Progenitor cell of endocrine pancreas (in vitro differentiated cells): ENCODE measurements around the gene ARHGAP6. TPM values are rescaled to one million over a fixed set of nuclear protein-coding genes. Genes with fewer than 3 reads are reported as not detected.

Experiments used
- DNase-seq: peaks from one replicate; pipeline ENCODE4 v3.0.0; 2021; ENCODE audit warnings: low spot score; ENCODE audit not compliant: unreplicated experiment
- H3K27ac Mint-ChIP-seq: 2 replicates; pipeline ENCODE4 v1.8.0; 2021; ENCODE audit warnings: mild to moderate bottlenecking, moderate library complexity, mixed read lengths
- H3K27me3 Mint-ChIP-seq: 2 replicates; pipeline ENCODE4 v1.8.0; 2021; ENCODE audit warnings: mixed read lengths
- H3K36me3 Mint-ChIP-seq: 2 replicates; pipeline ENCODE4 v1.8.0; 2022; ENCODE audit warnings: mixed read lengths; ENCODE audit not compliant: insufficient read depth
- H3K4me1 Mint-ChIP-seq: 2 replicates; pipeline ENCODE4 v1.8.0; 2021; ENCODE audit warnings: low read depth, mixed read lengths
- H3K4me3 Mint-ChIP-seq: 2 replicates; pipeline ENCODE4 v1.8.0; 2021; ENCODE audit warnings: low read depth, mild to moderate bottlenecking, moderate library complexity, mixed read lengths
- H3K9me3 Mint-ChIP-seq: 2 replicates; pipeline ENCODE4 v1.8.0; 2021; ENCODE audit warnings: low read depth, mixed read lengths
- total RNA-seq: library from RNA; stranded (reverse); gene quantifications from 2 replicates; pipeline ENCODE4 v1.2.1, GENCODE V29; 2021
- TF ChIP-seq, protein P1 (sequence below): fragments of 200-600 bp; sonication (generic); IDR thresholded peaks from one replicate; pipeline ENCODE4 v1.5.0; 2021; ENCODE audit warnings: antibody characterized with exemption, mild to moderate bottlenecking; ENCODE audit not compliant: unreplicated experiment

The ARHGAP6 gene
- total RNA-seq, 1 donor from 2014 or later = 1.9 TPM

DNA sequence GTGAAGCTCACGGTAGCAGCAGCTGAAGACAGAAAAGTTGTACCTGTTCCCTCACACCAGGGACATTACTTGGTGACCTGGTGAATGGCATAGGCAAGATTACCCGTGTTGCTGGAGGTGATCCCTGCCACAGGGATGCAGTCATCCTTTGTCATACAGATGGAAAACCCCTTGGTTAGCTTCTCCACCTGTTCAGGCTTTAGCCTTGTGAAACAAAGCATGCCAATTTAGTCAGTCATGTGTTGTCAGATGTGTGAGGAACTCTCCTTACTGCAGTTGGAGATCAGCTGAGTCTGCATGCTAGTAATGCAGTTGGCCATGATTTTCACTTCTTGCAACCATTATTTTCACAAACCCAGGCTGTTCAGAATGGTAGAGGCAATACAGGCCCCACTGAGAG, 331.6 kb downstream of the ARHGAP6 start:
- Mint-ChIP-seq H3K9me3 (peaks cover 19% of the 10 kb centered on the region), H3K4me1 (peaks cover 18% of the 10 kb centered on the region), H3K36me3 (peaks cover under 1% of the 10 kb centered on the region), H3K4me3 (no peak overlapping the region), H3K27me3 (no peaks in the 10 kb centered on the region), H3K27ac (no peak overlapping the region)
- TF ChIP-seq, protein P1, sequence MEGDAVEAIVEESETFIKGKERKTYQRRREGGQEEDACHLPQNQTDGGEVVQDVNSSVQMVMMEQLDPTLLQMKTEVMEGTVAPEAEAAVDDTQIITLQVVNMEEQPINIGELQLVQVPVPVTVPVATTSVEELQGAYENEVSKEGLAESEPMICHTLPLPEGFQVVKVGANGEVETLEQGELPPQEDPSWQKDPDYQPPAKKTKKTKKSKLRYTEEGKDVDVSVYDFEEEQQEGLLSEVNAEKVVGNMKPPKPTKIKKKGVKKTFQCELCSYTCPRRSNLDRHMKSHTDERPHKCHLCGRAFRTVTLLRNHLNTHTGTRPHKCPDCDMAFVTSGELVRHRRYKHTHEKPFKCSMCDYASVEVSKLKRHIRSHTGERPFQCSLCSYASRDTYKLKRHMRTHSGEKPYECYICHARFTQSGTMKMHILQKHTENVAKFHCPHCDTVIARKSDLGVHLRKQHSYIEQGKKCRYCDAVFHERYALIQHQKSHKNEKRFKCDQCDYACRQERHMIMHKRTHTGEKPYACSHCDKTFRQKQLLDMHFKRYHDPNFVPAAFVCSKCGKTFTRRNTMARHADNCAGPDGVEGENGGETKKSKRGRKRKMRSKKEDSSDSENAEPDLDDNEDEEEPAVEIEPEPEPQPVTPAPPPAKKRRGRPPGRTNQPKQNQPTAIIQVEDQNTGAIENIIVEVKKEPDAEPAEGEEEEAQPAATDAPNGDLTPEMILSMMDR = no peak
- no peak for DNase-seq

DNA sequence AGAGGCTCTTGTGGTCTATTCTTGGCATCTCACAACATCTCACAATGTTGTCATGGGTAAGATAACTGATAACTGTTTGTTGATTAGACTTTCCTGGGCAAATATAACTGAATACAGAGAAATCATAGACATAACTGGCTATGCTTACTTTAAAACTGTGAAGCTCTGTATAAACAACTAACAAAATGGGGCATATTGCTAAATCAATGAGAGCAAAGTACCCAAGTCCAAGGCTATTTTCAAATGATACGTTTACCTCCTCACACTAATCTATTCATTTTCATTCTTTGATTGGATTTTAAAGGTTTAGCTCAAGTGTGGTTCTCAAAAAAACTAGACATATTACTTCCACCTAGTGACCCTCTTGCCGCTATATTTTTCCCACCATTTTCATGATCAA, 333.9 kb downstream of the ARHGAP6 start:
- H3K4me3 Mint-ChIP-seq = no peak overlapping the region
- no peak for DNase-seq
- peaks cover 14% of the 10 kb centered on the region for H3K9me3 Mint-ChIP-seq
- TF ChIP-seq, protein P1 = no peak
- peaks cover 29% of the 10 kb centered on the region for H3K4me1 Mint-ChIP-seq
- no peaks in the 10 kb centered on the region for H3K27me3 Mint-ChIP-seq
- no peaks in the 10 kb centered on the region for H3K36me3 Mint-ChIP-seq
- no peak overlapping the region for H3K27ac Mint-ChIP-seq

DNA sequence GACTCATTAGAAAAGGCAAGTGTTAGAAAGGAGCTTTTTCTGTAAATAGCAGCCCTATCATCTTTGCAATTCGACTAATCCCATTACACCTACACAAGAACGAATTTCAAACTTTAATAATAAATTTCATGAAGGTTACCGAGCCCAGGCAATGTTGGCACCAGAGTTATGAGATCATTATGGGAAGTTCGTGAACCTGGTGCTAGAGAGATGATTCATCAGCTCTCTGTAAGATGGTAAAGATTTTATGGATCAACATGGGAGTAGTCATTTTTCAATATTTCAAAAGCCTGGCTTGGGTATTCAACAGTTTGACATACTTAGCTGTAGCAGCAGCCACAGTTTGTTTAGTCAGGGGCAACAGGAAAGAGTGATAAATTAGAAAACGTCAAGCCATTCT, 336.7 kb downstream of the ARHGAP6 start:
- Mint-ChIP-seq H3K36me3 (no peaks in the 10 kb centered on the region), H3K4me3 (no peak overlapping the region), H3K4me1 (peaks cover 29% of the 10 kb centered on the region), H3K9me3 (peaks cover 13% of the 10 kb centered on the region), H3K27ac (no peak overlapping the region), H3K27me3 (no peaks in the 10 kb centered on the region)
- TF ChIP-seq, protein P1 = no peak
- DNase-seq = no peak

DNA sequence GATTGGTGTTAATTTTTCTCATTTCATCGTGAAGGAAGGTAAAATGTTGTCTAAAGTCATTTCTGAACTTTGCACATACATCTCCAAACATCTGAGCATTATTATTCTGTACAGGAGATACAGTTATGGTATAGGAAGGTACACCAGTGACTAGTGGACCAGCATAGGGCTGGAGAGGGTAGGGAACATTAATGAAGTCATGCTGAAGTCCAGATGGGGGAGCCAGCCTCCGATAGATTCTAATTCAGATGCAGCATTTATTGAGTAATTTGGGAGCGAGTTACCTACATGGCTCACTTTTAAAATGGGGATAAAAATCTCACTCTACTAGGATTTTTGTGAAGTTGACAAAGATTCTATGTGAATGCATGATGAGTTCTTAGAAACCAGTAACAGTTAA, 337.6 kb downstream of the ARHGAP6 start:
- no peaks in the 10 kb centered on the region for H3K36me3 Mint-ChIP-seq
- H3K4me1 Mint-ChIP-seq = peaks cover 29% of the 10 kb centered on the region
- H3K9me3 Mint-ChIP-seq = peaks cover 12% of the 10 kb centered on the region
- no peak overlapping the region for H3K4me3 Mint-ChIP-seq
- H3K27me3 Mint-ChIP-seq = no peaks in the 10 kb centered on the region
- TF ChIP-seq, protein P1 = no peak
- peak overlapping the region; percentile 41 for H3K27ac Mint-ChIP-seq
- DNase-seq = no peak

DNA sequence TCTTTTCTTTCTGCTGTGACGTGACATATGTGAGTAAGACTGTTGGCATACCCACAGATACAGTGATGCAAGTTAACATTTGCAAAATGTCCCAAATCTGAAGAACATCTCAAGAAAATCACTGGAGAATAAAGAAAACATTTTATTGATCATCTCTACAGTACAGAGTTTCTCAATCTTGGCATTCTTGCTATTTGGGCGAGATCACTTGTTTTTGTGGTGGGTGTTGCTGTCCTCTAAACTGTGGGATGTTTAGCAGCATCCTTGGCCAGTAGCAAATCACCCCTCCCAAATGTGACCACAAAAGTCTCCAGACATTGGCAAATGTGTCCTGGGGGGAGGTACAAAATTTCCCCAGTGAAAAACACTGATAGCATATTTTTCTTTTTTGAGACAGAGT, 343.7 kb downstream of the ARHGAP6 start:
- no peaks in the 10 kb centered on the region for H3K36me3 Mint-ChIP-seq
- H3K27ac Mint-ChIP-seq = no peak overlapping the region
- DNase-seq = no peak
- no peak overlapping the region for H3K4me3 Mint-ChIP-seq
- no peaks in the 10 kb centered on the region for H3K27me3 Mint-ChIP-seq
- TF ChIP-seq, protein P1 = no peak
- peaks cover under 1% of the 10 kb centered on the region for H3K4me1 Mint-ChIP-seq
- peaks cover 7% of the 10 kb centered on the region for H3K9me3 Mint-ChIP-seq
